K562 (cell line): ENCODE measurements around the gene C2orf42.

ENCODE experiments used
- BCL6 ChIP-seq: fragments of 250-450 bp; sonication (Bioruptor Pico); IDR thresholded peaks from 2 replicates; pipeline ENCODE4 v1.4.0; 2020
- BMI1 ChIP-seq: fragments of 150-350 bp; IDR thresholded peaks from 2 replicates; pipeline ENCODE4 v1.6.1; 2014; ENCODE audit warnings: low read length
- EGR1 ChIP-seq: fragments of 450-650 bp; conservative IDR thresholded peaks from 2 replicates; pipeline ENCODE4 v1.6.1; 2017; ENCODE audit warnings: mild to moderate bottlenecking
- EP300 ChIP-seq: IDR thresholded peaks from 2 replicates; pipeline ENCODE4 v1.6.1; 2012; ENCODE audit warnings: low read length, improper control_type of control experiment
- EZH2 ChIP-seq: IDR thresholded peaks from 2 replicates; pipeline ENCODE4 v1.6.1; 2012; ENCODE audit warnings: low read depth, mild to moderate bottlenecking, inconsistent platforms, low read length, borderline replicate concordance
- GTF2F1 ChIP-seq: IDR thresholded peaks from 2 replicates; pipeline ENCODE4 v1.6.1; 2011; ENCODE audit warnings: low read depth, low read length, improper control_type of control experiment
- HNRNPUL1 ChIP-seq: fragments of 200-400 bp; formaldehyde crosslinking; IDR thresholded peaks from 2 replicates; pipeline ENCODE4 v1.6.1; 2017; ENCODE audit warnings: low read length
- JUN ChIP-seq, 2 experiments: sonication (generic) in 1 of 2; formaldehyde crosslinking in 1 of 2; IDR thresholded peaks; 2 replicates each; pipeline versions ENCODE4 v1.6.1 to v1.8.0; 2012 to 2022; ENCODE audit warnings: borderline replicate concordance in 2 of 2, mild to moderate bottlenecking in 2 of 2, improper control_type of control experiment in 1 of 2, low read depth in 1 of 2, low read length in 1 of 2, missing genetic modification reagents in 1 of 2
- KDM1A ChIP-seq, 2 experiments: fragments of 450-650 bp; IDR thresholded peaks; 2 replicates each; pipeline ENCODE4 v1.6.1; 2016; ENCODE audit warnings: mild to moderate bottlenecking in 2 of 2
- PHB2 ChIP-seq: fragments of 450-650 bp; IDR thresholded peaks from 2 replicates; pipeline ENCODE4 v1.6.1; 2017; ENCODE audit warnings: low read depth
- ZNF707 ChIP-seq: fragments of 250-450 bp; sonication (Bioruptor Pico); conservative IDR thresholded peaks from 2 replicates; pipeline ENCODE4 v1.8.0; 2022; ENCODE audit warnings: inconsistent platforms, mild to moderate bottlenecking, moderate library complexity
- TF ChIP-seq, protein P1 (sequence below), 2 experiments: fragments of 450-650 bp in 1 of 2; sonication (generic) in 1 of 2; formaldehyde crosslinking in 1 of 2; IDR thresholded peaks; 2 replicates each; pipeline versions ENCODE4 v1.7.1 to v1.9.0; 2016 to 2022; ENCODE audit warnings: inconsistent platforms in 1 of 2, mild to moderate bottlenecking in 1 of 2, missing genetic modification reagents in 1 of 2
- TF ChIP-seq, protein P2 (sequence below), 3 experiments: IDR thresholded peaks in 2 of 3; conservative IDR thresholded peaks in 1 of 3; 2 replicates each; pipeline ENCODE4 v1.5.1; 2011 to 2012; ENCODE audit warnings: low read length in 3 of 3, mild to moderate bottlenecking in 3 of 3, control low read depth in 2 of 3, improper control_type of control experiment in 1 of 3, inconsistent platforms in 1 of 3, low read depth in 1 of 3, mixed read lengths in 1 of 3, moderate library complexity in 1 of 3; ENCODE audit not compliant: insufficient read depth in 2 of 3
- TF ChIP-seq, protein P3 (sequence below): sonication (generic); formaldehyde crosslinking; IDR thresholded peaks from 2 replicates; pipeline ENCODE4 v1.8.1; 2023; ENCODE audit warnings: mild to moderate bottlenecking, missing genetic modification reagents, moderate library complexity

DNA sequence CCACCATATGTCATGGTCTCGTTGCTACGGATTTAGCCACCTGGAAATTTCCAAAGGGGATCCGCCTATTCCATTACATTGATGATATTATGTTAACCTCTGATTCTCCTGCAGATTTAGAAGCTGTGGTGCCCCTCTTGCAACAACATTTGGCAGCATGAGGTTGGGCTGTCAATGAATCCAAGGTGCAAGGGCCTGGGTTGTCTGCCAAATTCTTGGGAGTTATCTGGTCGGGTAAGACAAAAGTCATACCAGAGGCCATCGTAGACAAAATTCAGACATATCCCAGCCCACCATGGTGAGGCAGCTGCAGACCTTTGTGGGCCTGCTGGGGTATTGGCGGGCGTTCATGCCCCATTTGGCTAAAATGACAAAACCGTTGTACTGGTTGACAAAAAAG, 13.6 kb upstream of the C2orf42 start:
- TF ChIP-seq EGR1, result no peak
- TF ChIP-seq PHB2, result no peak
- no peak for TF ChIP-seq HNRNPUL1
- TF ChIP-seq, protein P1, sequence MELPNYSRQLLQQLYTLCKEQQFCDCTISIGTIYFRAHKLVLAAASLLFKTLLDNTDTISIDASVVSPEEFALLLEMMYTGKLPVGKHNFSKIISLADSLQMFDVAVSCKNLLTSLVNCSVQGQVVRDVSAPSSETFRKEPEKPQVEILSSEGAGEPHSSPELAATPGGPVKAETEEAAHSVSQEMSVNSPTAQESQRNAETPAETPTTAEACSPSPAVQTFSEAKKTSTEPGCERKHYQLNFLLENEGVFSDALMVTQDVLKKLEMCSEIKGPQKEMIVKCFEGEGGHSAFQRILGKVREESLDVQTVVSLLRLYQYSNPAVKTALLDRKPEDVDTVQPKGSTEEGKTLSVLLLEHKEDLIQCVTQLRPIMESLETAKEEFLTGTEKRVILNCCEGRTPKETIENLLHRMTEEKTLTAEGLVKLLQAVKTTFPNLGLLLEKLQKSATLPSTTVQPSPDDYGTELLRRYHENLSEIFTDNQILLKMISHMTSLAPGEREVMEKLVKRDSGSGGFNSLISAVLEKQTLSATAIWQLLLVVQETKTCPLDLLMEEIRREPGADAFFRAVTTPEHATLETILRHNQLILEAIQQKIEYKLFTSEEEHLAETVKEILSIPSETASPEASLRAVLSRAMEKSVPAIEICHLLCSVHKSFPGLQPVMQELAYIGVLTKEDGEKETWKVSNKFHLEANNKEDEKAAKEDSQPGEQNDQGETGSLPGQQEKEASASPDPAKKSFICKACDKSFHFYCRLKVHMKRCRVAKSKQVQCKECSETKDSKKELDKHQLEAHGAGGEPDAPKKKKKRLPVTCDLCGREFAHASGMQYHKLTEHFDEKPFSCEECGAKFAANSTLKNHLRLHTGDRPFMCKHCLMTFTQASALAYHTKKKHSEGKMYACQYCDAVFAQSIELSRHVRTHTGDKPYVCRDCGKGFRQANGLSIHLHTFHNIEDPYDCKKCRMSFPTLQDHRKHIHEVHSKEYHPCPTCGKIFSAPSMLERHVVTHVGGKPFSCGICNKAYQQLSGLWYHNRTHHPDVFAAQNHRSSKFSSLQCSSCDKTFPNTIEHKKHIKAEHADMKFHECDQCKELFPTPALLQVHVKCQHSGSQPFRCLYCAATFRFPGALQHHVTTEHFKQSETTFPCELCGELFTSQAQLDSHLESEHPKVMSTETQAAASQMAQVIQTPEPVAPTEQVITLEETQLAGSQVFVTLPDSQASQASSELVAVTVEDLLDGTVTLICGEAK (IDR thresholded peaks at IDR 0.05), result no peak
- TF ChIP-seq, protein P1 (CRISPR knock-in tag; IDR thresholded peaks at IDR 0.05), result no peak
- no peak for TF ChIP-seq JUN (IDR thresholded peaks at IDR 0.05; ENCODE audit: borderline replicate concordance, low read depth, low read length)
- no peak for TF ChIP-seq JUN (CRISPR knock-in tag; IDR thresholded peaks at IDR 0.05; ENCODE audit: borderline replicate concordance)
- no peak for TF ChIP-seq EP300
- TF ChIP-seq KDM1A (IDR thresholded peaks at IDR 0.05), result no peak
- no peak for TF ChIP-seq BCL6 (CRISPR knock-in tag)
- no peak for TF ChIP-seq BMI1
- TF ChIP-seq, protein P2, sequence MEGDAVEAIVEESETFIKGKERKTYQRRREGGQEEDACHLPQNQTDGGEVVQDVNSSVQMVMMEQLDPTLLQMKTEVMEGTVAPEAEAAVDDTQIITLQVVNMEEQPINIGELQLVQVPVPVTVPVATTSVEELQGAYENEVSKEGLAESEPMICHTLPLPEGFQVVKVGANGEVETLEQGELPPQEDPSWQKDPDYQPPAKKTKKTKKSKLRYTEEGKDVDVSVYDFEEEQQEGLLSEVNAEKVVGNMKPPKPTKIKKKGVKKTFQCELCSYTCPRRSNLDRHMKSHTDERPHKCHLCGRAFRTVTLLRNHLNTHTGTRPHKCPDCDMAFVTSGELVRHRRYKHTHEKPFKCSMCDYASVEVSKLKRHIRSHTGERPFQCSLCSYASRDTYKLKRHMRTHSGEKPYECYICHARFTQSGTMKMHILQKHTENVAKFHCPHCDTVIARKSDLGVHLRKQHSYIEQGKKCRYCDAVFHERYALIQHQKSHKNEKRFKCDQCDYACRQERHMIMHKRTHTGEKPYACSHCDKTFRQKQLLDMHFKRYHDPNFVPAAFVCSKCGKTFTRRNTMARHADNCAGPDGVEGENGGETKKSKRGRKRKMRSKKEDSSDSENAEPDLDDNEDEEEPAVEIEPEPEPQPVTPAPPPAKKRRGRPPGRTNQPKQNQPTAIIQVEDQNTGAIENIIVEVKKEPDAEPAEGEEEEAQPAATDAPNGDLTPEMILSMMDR (IDR thresholded peaks at IDR 0.05 in 2 of 3, conservative IDR thresholded peaks at IDR 0.05 in 1 of 3; ENCODE audit: insufficient read depth in 2 of 3, low read depth in 1 of 3, low read length in 3 of 3), result no peak
- TF ChIP-seq EZH2, result no peak
- TF ChIP-seq GTF2F1, result no peak
- TF ChIP-seq, protein P3, sequence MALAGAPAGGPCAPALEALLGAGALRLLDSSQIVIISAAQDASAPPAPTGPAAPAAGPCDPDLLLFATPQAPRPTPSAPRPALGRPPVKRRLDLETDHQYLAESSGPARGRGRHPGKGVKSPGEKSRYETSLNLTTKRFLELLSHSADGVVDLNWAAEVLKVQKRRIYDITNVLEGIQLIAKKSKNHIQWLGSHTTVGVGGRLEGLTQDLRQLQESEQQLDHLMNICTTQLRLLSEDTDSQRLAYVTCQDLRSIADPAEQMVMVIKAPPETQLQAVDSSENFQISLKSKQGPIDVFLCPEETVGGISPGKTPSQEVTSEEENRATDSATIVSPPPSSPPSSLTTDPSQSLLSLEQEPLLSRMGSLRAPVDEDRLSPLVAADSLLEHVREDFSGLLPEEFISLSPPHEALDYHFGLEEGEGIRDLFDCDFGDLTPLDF (CRISPR knock-in tag), result no peak
- TF ChIP-seq ZNF707 (CRISPR knock-in tag), result no peak
